GM21786 (cell line): Measurements from ENCODE around the gene RET.

Experiments used
- ATAC-seq: cut with Tn5 transposase; IDR thresholded peaks from one replicate; pipeline ENCODE4 v1.9.1; 2021; ENCODE audit not compliant: unreplicated experiment

The RET gene

GRCh38 chr10:43160046-43160920, 83.4 kb downstream of the RET start:
- ATAC-seq: peak; percentile 43

GRCh38 chr10:43160921-43161255, 84.0 kb downstream of the RET start:
- peak; percentile 72 for ATAC-seq

- no peak for ATAC-seq
Observed at GRCh38 chr10:43162604-43163003, 85.7 kb downstream of the RET start.

- ATAC-seq: peak; percentile 35
Observed at GRCh38 chr10:43166207-43166879, 89.5 kb downstream of the RET start.

- ATAC-seq: peak; percentile 79
Observed at GRCh38 chr10:43166880-43167497, 90.1 kb downstream of the RET start.

- ATAC-seq: no peak
Observed at GRCh38 chr10:43167498-43167889, 90.6 kb downstream of the RET start.

- no peak for ATAC-seq
Observed at GRCh38 chr10:43170491-43170890, 93.6 kb downstream of the RET start.

- no peak for ATAC-seq
Observed at GRCh38 chr10:43172645-43173044, 95.8 kb downstream of the RET start.

- no peak for ATAC-seq
Observed at GRCh38 chr10:43173120-43173519, 96.3 kb downstream of the RET start.

GRCh38 chr10:43174969-43175368, 98.1 kb downstream of the RET start:
- no peak for ATAC-seq

- ATAC-seq: no peak
Observed at GRCh38 chr10:43176271-43176670, 99.4 kb downstream of the RET start.

- ATAC-seq: no peak
Observed at GRCh38 chr10:43177595-43177994, 100.7 kb downstream of the RET start.
